ENCODE data around the gene ASPHD2.

Gene ASPHD2

DNA sequence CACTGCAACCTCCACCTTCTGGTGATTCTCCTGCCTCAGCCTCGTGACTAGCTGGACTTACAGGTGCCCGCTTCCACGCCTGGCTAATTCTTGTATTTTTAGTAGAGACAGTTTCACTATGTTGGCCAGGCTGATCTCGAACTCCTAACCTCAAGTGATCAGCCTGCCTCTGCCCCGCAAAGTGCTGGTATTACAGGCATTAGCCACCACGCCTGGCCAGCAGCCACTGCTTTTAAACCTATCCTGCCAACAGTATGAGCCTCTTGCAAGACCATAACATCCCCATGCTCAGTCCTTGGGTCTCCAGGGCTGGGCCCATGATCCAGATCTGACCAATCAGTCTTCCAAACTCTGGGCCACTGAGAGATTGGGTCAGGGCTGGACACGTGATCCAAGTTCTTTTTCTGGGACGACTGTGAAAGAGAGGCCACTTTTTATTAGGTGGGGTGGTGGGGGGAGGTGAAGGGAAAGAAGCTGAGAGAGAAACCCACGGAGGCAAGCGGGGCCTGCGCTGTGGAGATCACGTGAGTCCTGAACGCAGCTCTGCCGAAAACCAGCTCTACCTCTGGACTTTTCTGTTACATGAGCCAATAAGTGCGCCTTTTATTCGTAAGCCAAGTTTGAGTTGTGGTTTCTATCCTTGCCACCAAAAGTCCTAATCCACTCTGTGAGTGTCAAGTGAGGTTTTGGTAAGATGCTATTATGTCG is 17.9 kb downstream of the ASPHD2 start:
- no peak for DNase-seq (ENCODE audit: low read depth)

DNA sequence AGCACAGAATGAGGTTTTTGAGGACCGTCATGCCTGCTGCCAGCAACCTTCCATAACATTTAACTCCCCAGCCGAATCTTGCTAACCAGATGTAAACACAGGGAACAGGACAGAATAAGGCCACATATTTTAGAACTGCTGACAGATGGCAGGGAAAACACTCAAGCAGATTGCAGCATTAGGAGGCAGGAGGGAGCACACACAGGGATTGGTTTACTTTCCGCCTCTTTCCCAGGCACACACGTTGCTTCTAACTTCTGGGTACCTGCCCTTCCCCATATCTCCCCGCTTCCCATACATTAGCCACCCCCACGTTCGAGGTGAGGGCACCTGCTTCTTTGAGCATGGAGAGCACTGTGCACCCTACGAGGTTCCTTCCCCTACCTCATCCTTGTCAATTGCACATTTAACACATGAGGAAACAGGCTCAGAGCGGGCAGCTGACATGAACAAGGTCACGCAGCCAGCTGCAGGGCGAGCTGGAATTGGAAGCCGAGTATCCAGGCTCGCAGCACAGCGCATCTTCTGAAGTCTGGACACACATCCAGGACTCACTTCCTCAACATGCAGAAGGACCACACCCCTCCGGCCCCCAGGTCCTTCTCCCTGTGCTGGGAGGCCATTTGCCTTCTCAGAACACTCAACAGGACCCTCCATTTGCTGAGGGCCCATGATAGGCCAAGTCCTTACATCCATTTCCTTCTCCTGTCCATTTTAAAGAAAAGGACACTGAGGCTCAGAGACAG is 18.7 kb downstream of the ASPHD2 start:
- DNase-seq (ENCODE audit: low read depth): no peak

DNA sequence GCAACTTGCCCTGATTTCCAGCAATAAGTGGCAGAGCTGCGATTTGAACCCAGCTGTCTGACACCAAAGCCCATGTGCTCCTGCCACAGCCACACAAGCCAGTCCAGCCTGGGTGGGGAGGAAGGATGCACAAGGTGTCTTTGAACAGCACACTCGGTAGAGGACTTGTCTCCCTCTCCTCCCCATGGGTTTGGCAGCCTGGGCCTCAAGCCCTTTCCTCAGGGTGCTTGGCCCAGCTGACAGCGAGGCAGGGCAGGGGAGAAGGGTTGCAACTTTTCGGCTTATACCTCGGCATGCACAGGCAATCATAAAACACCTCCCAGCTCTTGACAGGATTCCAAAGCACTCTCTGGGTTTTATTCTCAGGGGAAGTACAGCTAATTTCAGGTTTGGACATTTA is 19.3 kb downstream of the ASPHD2 start:
- DNase-seq (ENCODE audit: low read depth): no peak

DNA sequence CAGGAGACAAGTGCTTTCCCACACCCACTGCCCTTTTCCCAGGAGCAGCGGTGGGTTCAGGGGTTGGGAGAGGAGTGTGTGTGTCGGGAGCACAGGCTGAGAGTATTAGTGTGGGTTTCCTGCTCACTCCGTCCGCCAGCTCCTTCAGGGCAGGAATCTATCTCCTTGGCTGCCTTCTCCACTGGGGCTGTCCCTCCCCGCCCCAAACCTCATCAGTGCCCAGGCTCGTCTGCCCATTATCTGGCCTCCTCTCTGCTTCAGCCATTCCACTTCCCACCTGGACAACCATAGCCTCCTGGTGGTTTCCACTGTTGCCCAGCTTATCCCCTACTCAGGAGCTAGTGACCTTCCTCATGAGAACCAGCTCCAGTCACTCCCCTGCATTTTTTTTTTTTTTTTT is 19.9 kb downstream of the ASPHD2 start:
- no peak for DNase-seq (ENCODE audit: low read depth)

DNA sequence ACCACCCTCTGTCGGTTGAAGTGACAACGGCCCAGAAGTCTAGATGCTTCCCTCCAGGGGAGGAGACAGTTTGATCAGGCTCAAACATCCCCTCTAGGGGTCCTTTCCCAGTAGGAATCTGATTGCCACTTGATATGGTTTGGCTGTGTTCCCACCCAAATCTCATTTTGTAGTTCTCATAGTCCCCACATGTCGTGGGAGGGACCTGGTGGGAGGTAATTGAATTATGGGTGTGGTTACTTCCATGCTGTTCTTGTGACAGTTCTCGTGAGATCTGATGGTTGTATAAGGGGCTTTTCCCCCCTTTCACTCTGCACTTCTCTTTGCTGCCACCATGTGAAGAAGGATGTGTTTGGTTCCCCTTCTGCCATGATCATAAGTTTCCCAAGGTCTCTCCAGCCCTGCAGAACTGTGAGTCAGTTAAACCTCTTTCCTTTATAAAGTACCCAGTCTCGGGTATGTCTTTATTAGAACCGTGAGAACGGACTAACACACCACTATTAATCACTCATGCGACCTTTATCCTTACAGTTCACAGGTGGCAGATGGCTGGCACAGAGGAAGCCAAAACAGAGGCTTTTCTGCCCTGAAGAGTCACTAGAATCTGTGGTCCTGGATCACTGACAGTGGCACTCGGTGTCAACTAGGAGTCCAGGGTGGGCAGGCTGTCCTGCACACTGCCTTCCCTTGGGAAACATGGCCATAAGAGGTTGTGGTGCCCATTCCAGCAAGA is 21.6 kb downstream of the ASPHD2 start:
- DNase-seq (ENCODE audit: low read depth): no peak

DNA sequence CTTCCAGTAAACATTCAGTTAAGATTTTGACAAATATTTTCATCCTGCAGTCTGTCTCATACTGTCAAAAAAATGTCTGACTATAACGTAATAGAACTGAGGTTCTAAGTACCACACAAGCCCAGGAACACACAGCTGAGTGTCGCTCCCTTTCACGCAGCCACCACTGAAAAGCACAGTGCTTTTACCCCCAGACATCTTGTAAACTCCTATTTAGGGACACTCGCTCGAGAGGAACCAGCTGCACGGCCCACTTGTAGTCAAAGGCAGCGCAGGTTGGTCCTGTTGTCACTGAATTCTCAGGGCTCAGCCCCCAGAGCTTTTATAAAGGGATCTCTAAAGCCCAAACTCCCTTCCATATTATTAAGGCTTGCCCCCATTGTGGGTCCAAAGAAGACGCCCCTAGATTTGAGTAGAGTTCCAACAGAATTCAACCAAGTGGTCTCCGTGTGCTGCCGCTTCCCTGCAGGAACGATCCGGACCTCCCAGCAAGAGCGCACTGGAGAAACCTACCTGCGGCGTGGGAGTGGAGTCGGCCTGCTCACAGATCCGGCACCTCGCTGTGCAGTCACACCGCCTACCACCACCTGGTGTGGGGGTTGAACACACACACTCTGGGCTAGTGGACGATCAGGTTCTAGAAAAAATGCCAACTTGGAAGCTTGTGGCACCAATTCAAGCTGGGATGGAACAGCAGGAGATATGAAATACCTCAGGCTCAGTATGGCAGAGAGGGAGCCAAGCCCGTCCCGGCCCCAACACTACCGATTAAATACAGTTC is 23.4 kb downstream of the ASPHD2 start:
- no peak for DNase-seq (ENCODE audit: low read depth)

DNA sequence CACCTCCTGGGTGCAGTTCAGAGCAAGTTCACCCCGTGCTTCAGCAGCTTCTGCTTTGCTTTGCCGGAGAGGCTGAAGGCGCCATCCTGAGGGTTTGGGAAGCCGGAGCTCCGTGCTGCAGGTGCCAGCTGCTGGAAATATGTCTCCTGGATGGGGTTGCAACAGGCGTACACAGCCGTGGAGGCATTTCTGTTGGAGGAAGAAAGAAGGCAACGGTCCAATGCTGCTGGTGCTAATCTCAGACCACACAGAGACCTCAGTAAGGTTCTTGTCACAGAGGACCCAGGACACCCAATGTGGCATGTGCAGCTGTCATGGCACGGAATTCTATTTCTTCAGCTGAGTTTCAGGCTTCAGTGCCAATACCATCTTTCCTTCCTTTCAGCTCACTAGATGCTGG is 24.2 kb downstream of the ASPHD2 start:
- no peak for DNase-seq (ENCODE audit: low read depth)

DNA sequence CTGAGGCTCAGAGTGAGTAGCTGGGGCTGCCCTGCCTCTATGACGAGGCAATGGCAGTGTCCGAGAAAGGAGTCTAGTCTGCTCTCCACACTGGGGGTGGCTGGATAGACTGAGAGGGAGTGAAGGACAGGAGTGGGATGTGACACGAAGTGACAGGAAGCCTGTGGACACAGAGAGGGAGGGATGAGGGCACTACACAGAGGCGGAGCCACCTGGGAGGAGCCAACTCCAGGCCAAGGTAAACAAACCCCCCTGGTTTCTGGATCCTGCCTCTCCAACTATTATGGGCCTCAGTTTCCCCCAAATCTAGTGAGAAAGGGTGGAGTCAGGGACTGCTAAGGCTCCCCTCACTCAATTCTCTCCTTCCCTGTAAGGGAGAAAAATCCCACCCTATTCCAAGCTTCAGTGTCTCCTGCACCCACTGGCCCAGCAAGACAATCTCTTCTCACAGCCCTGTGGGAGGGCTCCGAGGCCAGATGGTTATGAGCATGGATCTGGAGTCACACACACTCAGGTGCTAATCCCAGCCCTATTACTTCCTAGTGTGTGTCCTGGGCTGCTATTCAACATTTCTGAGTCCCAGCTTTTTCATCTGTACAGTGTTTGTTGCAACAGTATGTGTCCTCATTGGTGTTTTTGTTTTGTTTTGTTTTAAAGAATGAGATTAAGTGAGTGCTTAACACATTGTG is 24.9 kb downstream of the ASPHD2 start:
- no peak for DNase-seq (ENCODE audit: low read depth)

DNA sequence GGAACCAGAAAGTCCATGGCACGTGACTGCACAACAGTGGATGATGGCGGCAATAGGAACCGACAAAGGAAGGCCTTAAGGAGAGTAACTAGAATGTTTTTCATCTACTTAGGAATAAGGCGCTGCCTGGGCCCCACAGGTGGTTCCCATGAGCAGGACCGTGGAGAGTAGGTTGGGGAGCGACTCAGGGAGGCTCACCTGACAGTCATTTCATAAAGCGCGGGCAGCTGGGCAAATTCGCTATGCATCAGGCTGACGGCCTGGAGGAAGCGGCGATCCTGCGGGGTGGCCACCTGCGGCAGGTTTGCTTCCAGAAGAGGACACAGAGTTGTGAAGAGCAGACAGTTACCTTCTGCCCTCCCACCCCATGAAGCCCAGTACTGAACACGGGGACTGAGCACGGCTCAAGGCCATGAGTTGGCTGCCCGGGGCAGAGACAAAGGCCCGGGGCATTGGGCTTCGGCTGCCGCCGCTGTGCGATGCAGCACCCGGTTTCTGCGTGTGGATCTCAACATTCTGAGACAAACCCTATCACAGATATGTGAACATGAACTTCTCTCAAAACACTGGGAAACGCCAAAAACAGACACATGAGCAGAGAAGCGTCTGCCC is 28.7 kb downstream of the ASPHD2 start:
- no peak for DNase-seq (ENCODE audit: low read depth)

DNA sequence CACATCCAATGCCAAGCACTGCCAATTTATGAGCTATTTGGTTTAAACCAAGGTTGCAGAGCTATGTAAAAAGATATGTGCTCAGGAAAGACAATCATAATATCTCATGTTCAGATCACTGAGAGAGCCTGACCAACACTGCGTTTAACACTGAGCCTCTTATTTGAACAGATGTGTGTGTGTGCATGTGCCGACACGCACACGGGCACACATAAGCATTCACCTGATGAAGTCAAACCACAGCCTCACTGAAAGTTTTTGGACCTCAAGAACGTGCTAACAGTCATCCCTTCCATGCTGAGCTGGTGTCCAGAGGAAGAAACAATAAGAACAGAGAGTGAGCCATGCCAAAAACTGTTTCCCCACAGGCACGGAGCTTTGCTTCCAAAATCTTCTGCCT is 31.1 kb downstream of the ASPHD2 start:
- DNase-seq (ENCODE audit: low read depth): no peak

DNA sequence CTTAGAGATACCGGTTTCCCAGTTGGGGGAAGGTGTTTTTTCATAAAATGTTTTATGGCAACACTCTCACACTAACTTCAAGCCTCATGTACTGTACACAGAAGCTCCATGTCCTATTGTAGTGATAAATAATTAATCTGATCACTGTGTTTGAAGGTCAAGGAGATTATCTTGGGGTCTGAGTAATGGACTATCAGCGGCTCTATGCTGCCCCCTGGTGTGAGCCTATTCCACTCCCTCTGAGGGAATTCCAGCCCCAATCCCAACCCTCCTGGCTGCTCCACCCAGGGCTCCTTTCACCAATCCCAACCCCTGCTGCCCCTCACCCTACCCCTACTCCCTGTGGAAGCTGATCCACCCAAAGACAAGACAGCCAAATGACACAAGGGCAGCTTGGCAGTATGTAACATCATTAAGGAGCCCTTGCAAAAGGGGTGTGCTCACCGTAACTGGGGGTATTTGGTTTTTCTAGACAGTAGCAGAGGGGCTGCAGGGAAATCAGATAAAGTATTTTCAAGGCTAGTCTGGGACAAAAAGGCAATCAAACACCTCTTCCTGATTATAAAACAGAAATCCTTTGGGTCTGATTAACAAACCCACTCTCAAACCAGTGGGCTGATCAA is 32.2 kb downstream of the ASPHD2 start:
- DNase-seq (ENCODE audit: low read depth): peak; percentile 28

DNA sequence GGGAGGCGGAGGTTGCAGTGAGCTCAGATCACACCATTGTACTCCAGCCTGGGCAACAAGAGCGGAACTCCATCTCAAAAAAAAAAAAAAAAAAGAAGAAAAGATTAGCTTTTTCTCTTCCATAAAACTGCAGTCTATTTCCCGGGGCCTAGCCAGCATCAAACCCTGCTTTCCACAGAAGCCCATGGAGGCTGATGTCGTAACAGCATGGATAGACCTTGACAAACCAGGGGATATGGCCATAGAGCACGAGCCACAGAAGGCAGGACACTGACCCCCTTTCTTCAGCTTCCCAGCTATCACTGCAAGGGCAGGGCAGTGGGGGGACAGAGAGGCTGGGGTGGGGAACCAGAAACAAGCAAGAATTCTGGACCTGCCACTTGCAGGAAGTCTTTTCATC is 33.0 kb downstream of the ASPHD2 start:
- DNase-seq (ENCODE audit: low read depth): no peak

DNA sequence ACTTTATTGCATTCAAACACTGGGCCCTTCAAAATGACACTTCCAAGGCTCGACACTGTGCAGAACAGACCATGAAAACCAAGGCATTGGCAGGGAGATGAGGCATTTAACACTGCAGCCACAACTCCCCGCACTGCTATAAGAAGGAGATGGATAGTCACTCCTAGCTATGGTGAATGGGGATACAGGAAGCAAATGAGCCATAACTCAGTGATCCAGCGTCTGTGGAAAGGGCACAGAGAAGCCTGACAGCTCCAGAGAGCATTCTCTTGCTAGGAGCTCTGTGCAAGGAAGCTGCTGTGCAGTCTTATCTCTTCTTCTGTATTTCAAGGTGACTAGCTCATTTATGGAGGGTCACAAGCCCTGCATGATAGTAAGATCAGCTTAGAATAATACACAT is 33.6 kb downstream of the ASPHD2 start:
- no peak for DNase-seq (ENCODE audit: low read depth)

DNA sequence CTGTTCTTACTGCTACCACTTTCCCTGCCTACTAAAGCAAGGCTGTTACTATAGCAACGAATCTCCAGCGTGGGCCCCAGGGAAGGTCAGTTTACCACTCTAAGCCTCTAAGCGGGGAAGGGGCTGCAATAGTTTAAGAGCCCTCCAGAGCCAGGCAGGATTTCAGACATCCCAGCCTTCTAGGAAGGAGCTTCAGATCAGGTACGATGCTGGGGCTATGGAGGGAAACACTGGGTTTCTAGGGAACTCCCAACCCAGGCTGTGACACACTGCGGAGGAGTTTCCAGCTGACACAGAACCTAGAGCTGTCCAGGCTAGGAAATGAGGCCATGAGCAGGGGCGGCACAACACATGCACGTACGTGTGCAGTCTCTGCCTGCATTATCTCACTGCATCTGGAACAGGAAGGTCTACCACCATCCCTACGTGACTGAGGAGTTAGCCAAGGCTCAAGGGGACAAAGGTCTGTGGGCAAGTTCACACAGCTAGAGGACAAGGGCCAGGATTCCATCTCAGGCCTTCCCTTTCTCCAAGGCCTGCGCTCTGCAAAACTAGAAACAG is 34.1 kb downstream of the ASPHD2 start:
- DNase-seq (ENCODE audit: low read depth): no peak

DNA sequence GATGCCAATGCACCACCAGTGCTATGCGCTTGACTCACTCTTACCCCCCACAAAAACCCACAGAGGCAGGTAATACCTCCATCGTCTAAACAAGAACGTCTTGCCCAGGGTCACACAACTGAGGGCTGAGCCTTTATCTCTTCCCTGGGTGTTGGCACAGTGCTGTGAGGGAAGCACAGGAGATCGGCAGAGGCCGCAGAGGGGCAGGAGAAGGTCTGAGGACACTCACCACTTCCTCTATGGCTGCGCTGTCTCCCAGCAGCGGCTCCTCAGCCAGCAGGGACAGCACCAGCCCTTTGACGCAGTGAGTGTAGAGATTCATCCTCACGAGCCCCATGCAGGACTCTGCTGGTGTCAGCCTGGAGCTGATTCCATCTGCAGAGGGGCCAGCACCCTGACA is 34.6 kb downstream of the ASPHD2 start:
- DNase-seq (ENCODE audit: low read depth): no peak

DNA sequence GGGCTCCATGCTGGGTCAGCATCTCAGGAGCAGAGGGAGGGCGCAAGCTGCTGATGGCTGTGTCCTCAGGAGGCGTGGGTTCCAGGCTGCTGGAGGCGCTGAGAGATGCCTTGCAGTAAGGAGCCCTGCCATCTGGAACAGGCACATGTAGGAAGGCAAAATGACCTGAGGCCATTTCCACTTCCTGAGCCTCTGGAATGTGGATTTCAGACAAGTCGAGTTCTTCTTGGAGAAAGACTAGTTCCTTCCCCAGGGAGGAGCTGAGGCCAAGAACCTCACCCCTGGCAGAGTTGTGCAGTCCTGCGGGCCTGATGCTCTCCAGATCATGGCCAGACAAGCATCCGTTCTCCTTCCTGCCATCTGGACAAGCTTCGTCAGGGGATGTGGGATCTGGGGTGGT is 35.3 kb downstream of the ASPHD2 start:
- DNase-seq (ENCODE audit: low read depth): no peak

DNA sequence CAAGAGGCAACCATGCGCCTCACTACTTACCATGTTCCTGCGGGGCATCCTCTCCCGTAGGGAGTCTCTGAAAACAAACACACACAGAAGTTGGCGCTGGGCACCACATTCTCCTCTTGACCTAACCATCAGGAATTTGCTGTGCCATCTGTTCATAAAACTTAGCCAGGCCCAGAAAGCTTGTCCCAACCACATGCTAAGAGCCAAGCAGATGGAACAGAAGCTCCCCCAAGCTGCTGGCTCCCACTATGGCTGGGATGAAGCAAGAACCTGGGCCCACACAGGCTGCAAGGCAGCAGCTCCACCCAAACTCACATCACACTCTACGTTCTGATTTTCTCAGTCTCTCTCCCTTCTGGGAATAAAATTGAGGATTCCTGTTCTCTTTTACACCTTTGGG is 37.1 kb downstream of the ASPHD2 start:
- DNase-seq (ENCODE audit: low read depth): no peak

DNA sequence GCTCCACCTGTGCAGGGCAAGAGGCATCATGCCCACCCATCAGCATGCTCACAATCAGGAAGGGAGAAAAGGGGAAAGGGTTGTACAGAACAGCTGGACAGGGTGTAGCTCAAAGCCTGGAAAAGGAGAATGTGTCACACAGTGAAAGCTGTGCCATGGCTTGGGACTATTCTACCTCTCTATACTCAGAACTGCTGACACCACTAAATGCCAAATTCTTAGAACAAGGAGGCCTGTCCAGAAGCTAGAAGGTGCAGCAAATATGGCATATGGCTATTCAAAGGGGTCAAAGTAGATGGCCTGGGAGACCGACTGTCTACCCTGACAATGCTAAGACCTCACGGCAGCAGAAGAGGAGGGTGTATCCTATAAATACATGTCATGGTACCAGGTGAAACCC is 41.7 kb downstream of the ASPHD2 start:
- no peak for DNase-seq (ENCODE audit: low read depth)

DNA sequence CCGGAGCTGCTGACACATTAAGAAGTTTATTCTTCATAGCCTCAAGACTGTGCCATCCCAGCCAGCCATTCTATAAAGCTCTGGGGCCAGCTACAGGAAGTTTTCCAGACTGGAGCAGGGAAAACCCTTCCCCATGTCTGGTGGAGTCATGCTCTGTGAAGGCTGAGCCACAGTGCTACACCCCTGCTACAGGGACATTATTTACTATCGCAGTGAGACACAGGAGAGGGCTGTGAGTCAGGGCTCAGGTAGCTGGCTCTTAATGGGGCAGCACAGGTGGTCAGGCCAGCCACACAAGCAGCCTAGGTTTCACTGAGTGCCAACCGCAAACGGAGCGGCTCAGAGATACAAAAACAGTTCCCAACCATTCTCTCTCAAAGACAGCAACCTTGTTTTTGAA is 42.5 kb downstream of the ASPHD2 start:
- no peak for DNase-seq (ENCODE audit: low read depth)

DNA sequence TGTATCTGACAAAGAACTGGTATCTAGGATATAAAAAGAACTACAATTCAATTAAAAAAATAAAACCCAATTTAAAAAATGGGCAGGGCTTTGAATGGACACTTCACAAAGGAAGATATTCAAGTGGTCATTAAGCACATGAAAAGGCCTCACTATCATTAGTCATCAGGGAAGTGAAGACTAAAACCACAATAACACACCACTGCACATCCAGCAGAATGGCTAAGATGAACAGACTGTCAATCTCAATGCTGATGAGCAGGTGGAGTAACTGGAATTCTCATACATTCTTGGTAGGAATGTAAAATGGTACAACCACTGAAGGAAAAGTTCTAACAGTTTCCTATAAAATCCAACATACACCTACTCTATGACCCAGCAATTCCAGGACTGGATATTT is 45.6 kb downstream of the ASPHD2 start:
- no peak for DNase-seq (ENCODE audit: low read depth)
